AG10803 (cell line): Measurements from ENCODE around the gene FOXP3.

Source experiments
- DNase-seq: peaks from one replicate; pipeline ENCODE4 v3.0.0; 2010; ENCODE audit warnings: low read depth
- H3K4me3 ChIP-seq: 2 replicates; pipeline ENCODE4 v1.5.1; 2011; ENCODE audit warnings: mild to moderate bottlenecking, low read length, control low read depth
- TF ChIP-seq, protein P1 (sequence below): conservative IDR thresholded peaks from 2 replicates; pipeline ENCODE4 v1.5.1; 2011; ENCODE audit warnings: mild to moderate bottlenecking, low read length, control low read depth, inconsistent platforms

Gene FOXP3

DNA sequence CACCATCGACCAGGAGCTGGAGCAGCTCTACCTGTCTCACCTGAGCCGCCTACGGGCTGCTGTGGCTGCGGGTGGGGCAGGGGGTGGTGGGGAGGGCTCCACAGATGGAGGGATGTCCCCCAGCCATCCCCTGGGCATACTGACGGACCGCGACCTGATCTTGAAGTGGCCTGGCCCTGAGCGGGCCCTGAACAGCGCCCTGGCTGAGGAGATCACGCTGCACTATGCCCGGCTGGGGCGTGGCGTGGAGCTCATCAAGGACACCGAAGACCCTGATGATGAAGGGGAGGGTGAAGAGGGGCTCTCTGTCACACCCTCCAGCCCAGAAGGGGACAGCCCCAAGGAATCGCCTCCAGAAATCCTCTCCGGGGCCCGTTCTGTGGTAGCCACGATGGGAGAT is 21.6 kb upstream of the FOXP3 start:
- TF ChIP-seq, protein P1, sequence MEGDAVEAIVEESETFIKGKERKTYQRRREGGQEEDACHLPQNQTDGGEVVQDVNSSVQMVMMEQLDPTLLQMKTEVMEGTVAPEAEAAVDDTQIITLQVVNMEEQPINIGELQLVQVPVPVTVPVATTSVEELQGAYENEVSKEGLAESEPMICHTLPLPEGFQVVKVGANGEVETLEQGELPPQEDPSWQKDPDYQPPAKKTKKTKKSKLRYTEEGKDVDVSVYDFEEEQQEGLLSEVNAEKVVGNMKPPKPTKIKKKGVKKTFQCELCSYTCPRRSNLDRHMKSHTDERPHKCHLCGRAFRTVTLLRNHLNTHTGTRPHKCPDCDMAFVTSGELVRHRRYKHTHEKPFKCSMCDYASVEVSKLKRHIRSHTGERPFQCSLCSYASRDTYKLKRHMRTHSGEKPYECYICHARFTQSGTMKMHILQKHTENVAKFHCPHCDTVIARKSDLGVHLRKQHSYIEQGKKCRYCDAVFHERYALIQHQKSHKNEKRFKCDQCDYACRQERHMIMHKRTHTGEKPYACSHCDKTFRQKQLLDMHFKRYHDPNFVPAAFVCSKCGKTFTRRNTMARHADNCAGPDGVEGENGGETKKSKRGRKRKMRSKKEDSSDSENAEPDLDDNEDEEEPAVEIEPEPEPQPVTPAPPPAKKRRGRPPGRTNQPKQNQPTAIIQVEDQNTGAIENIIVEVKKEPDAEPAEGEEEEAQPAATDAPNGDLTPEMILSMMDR: no peak
- no peak overlapping the region for H3K4me3 ChIP-seq

DNA sequence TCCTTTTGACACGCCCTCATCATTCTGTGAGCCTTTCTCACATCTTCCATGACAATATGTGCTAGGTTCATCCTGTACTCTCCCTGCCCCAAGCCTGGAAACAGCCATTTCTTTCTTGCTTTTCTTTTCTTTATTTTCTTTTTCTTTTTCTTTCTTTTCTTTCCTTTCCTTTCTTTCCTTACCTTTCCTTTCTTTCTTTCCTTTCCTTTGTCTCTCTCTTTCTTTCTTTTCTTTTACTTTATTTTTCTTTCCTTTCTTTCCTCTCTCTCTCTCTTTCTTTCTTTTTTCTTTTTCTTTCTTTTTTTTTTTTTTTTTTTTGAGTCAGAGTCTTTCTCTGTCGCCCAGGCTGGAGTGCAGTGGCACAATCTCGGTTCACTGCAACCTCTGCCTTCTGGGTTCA is 19.7 kb upstream of the FOXP3 start:
- no peak overlapping the region for H3K4me3 ChIP-seq
- DNase-seq: no peak
- TF ChIP-seq, protein P1: no peak

More for the DNA sequence above, 21.6 kb upstream of the FOXP3 start:
- no peak for DNase-seq

DNA sequence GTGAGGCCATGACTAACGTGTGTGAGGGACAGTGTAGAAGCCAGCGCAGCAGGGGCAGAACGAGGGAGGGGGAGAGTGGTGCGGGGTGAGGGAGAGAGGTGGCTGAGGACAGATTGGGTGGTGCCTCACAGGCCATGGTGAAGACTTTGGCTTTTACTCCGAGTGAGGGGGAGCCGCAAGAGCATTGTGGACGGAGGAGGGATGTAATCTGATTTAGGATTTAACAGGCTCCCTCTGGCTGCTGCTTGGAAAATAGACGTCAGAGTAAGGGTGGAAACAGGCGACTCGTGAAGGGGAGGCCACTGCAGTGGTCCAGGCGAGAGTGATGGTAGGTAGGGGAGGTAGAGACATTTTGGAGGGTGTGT is 18.1 kb upstream of the FOXP3 start:
- H3K4me3 ChIP-seq: no peak overlapping the region
- TF ChIP-seq, protein P1: peak; percentile 33
- peak; percentile 22 for DNase-seq

DNA sequence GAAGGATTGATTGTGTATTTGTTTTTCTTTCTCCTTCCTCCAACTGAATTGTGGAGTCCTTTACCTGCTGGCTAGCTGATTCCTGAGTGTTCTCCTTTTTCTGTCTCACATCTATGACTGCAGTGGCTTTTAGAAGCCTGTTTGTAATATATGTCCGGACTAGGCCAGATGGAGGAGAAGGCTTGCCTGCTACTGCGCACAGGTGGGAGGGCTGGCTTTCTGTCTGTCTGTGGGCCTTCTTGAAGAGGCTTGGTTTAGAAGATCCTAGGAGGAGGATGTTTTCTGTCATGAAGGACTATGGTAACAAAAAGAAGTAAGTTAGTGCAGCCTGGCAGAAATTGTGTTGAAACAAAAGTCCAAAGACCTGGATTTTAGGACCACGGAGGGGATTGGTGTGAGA is 13.6 kb upstream of the FOXP3 start:
- TF ChIP-seq, protein P1: no peak
- H3K4me3 ChIP-seq: no peak overlapping the region
- DNase-seq: no peak

DNA sequence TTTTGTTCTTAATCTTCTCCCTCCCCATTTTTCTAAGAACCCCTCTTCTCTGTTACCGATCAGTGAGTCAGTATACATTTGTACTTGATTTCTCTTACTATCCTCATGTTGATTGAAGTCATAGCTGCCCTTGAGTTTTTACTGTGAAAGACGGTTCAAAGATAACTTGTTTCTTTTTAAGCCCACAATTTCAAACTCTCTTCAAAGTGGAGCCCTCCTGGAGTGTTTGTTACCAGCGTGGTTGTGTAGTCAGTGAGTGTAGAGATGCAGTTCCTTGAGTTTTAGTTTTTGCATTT is 13.0 kb upstream of the FOXP3 start:
- TF ChIP-seq, protein P1: no peak
- DNase-seq: no peak
- no peak overlapping the region for H3K4me3 ChIP-seq

DNA sequence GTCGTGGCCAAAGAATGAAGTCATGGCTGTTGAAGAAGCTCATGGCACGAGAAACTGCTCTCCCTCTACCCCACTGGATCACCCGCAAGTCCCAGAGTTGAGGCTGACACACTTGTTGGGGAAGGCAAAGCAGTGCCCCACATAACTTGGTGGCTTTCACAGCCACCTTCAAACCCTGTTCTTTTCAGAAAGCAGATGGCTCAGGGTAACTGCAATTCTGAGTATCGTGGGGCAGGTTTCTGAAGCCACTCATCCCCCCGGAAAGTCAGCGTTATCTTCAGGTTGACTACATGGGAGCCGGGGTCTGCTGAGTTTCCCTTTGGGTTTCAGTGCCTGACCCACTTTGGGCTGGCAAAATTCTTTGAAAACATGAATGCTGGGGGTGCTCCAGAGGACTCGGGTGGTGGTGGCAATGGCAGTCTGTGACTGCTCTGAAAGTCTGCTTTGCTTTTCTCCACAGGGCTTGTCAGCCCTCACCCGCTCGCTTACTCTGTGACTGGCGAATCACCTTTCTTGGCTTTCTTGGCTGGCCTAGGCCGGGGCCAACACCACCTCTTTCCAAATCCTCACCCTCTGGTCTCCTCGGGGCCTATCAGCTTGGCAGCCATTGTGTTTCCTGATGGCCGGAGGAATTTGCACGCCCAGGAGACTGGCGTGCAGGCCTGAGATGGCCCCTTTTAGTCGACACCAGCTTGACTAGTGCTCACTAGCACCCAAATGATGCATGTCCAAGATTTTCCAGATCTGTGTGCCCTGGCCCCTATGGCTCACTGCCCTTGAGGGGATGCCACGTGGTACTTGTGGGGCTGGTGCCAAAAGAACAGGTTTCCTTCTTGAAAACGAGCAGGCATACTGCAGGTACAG is 12.4 kb upstream of the FOXP3 start:
- DNase-seq: peak; percentile 16
- TF ChIP-seq, protein P1: no peak
- no peak overlapping the region for H3K4me3 ChIP-seq

DNA sequence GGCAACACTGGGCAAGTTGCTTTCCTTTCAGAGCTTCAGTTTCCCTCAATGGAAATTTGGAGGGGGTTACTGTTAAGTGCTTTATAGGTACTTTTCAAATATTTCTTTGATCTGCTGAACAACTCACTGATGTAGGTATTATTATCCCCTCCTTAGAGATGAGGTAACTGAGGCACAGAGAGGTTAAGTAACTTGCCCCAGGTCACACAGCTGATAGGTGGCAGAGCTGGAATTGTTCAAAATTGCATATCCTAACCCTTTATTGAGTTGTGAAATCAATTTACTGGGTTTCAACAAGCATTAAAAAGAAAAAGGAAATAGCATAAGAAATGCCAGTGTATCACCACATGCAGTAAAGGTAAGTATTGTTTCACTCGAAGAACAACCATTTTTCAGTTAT is 11.7 kb upstream of the FOXP3 start:
- no peak for DNase-seq
- no peak overlapping the region for H3K4me3 ChIP-seq
- TF ChIP-seq, protein P1: no peak
